Measurements from ENCODE around the gene DPP10. TPM values are rescaled to one million over a fixed set of nuclear protein-coding genes. Genes with fewer than 3 reads are reported as not detected.

The DPP10 gene
- total RNA-seq, 1 experiment from 2014 or later = not detected

DNA sequence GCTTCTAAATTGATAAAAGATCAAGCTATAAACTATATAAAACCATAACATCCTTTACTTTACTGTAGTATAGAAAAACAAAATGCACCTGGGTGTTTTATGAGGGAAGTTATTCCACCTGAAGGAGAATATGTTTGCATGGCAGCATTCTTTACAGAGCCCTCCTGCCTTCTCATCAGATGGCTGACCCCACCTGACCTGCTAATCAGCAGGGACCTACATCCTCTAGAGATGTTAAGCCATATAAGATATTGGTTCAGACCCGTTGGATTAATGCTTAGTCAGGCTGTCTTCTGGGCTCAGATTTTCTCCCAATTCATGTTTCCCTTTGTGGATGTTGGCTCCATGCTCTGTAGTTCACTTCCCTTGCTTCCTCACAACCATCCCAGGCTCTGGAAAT lies 414.8 kb downstream of the DPP10 start:
- no peak for DNase-seq
- POLR2A ChIA-PET (ENCODE audit: unreplicated experiment) = no interaction called here
- no peak overlapping the region for H3K4me2 ChIP-seq (ENCODE audit: low read length)
- no peak overlapping the region for H3K4me3 ChIP-seq (ENCODE audit: low read length)
- H3K4me1 ChIP-seq (ENCODE audit: insufficient read depth, low read length) = no peaks in the 10 kb centered on the region
- no peaks in the 10 kb centered on the region for H4K20me1 ChIP-seq (ENCODE audit: low read length)
- H3F3A ChIP-seq (ENCODE audit: low read length, unreplicated experiment) = no peaks in the 10 kb centered on the region
- CTCF ChIA-PET = no interaction called here
- H3K9ac ChIP-seq (ENCODE audit: low read length) = no peak overlapping the region
- no peak for ATAC-seq
- peaks cover 7% of the 10 kb centered on the region for H3K27me3 ChIP-seq (ENCODE audit: low read length)
- no peak overlapping the region for H2AFZ ChIP-seq (ENCODE audit: low read length)
- H3K9me2 ChIP-seq (replicated peaks; ENCODE audit: low read length) = no peaks in the 10 kb centered on the region
- no peak overlapping the region for H3K27ac ChIP-seq (ENCODE audit: low read length)
- H3K36me3 ChIP-seq (ENCODE audit: low read depth, low read length) = no peaks in the 10 kb centered on the region
- BruUV-seq (replicated peaks) = no TSS peak
- intact Hi-C loops (cut with micrococcal nuclease) = no loop called here
- TF ChIP-seq EZH2phosphoT487 (IDR thresholded peaks at IDR 0.05; ENCODE audit: borderline replicate concordance, low read length) = no peak
- H3K79me2 ChIP-seq (ENCODE audit: low read length) = no peaks in the 10 kb centered on the region
- no peaks in the 10 kb centered on the region for H3K9me3 ChIP-seq (ENCODE audit: low read length)

GRCh38 chr2:114859726-114860510 lies 417.5 kb downstream of the DPP10 start:
- Histone ChIP-seq H3K9me3 (ENCODE audit: low read length) (no peaks in the 10 kb centered on the region), H4K20me1 (ENCODE audit: low read length) (no peaks in the 10 kb centered on the region), H3K4me2 (ENCODE audit: low read length) (no peak overlapping the region), H3K36me3 (ENCODE audit: low read depth, low read length) (no peaks in the 10 kb centered on the region), H3K79me2 (ENCODE audit: low read length) (no peaks in the 10 kb centered on the region), H3K9me2 (replicated peaks; ENCODE audit: low read length) (no peaks in the 10 kb centered on the region), H3K9ac (ENCODE audit: low read length) (no peak overlapping the region), H3K4me3 (ENCODE audit: low read length) (no peak overlapping the region), H3F3A (ENCODE audit: low read length, unreplicated experiment) (no peaks in the 10 kb centered on the region), H3K4me1 (ENCODE audit: insufficient read depth, low read length) (no peaks in the 10 kb centered on the region), H2AFZ (ENCODE audit: low read length) (no peak overlapping the region), H3K27me3 (ENCODE audit: low read length) (peaks cover 4% of the 10 kb centered on the region; the same call in 1 of the 2 replicates), H3K27ac (ENCODE audit: low read length) (no peak overlapping the region)
- intact Hi-C loops (cut with micrococcal nuclease) = no loop called here
- no peak for ATAC-seq
- CTCF ChIA-PET = no interaction called here
- no peak for TF ChIP-seq EZH2 (IDR thresholded peaks at IDR 0.05; ENCODE audit: low read length, unreplicated experiment)
- TF ChIP-seq EZH2phosphoT487 (IDR thresholded peaks at IDR 0.05; ENCODE audit: borderline replicate concordance, low read length) = no peak
- no peak for TF ChIP-seq CTCF (conservative IDR thresholded peaks at IDR 0.05; ENCODE audit: low read depth, low read length)
- DNase-seq = no peak
- BruUV-seq (replicated peaks) = no TSS peak
- POLR2A ChIA-PET (ENCODE audit: unreplicated experiment) = no interaction called here

- DNase-seq (no peak), ATAC-seq (no peak)
- BruUV-seq (replicated peaks) = no TSS peak
- Histone ChIP-seq H3K27ac (ENCODE audit: low read length) (no peak overlapping the region), H3K36me3 (ENCODE audit: low read depth, low read length) (no peaks in the 10 kb centered on the region), H3K4me1 (ENCODE audit: insufficient read depth, low read length) (no peaks in the 10 kb centered on the region), H3K9me2 (replicated peaks; ENCODE audit: low read length) (no peaks in the 10 kb centered on the region), H3K4me3 (ENCODE audit: low read length) (no peak overlapping the region), H4K20me1 (ENCODE audit: low read length) (no peaks in the 10 kb centered on the region), H3K4me2 (ENCODE audit: low read length) (no peak overlapping the region), H2AFZ (ENCODE audit: low read length) (no peak overlapping the region), H3K9ac (ENCODE audit: low read length) (no peak overlapping the region), H3K9me3 (ENCODE audit: low read length) (no peaks in the 10 kb centered on the region), H3K27me3 (ENCODE audit: low read length) (peaks cover 4% of the 10 kb centered on the region; the same call in 1 of the 2 replicates), H3F3A (ENCODE audit: low read length, unreplicated experiment) (no peaks in the 10 kb centered on the region), H3K79me2 (ENCODE audit: low read length) (no peaks in the 10 kb centered on the region)
- intact Hi-C loops (cut with micrococcal nuclease) = no loop called here
- POLR2A ChIA-PET (ENCODE audit: unreplicated experiment) = no interaction called here
- CTCF ChIA-PET = no interaction called here
- TF ChIP-seq EZH2phosphoT487 (IDR thresholded peaks at IDR 0.05; ENCODE audit: borderline replicate concordance, low read length) = no peak
- no peak for TF ChIP-seq CTCF (conservative IDR thresholded peaks at IDR 0.05; ENCODE audit: low read depth, low read length)
- TF ChIP-seq EZH2 (IDR thresholded peaks at IDR 0.05; ENCODE audit: low read length, unreplicated experiment) = no peak
These were observed 419.8 kb downstream of the DPP10 start for GRCh38 chr2:114862243-114862642.

Data from PC-3 (cell line).